Germinal center (tissue), 1 donor: ENCODE data around the gene CKAP2L.

Source experiments
- DNase-seq: peaks from one replicate; pipeline ENCODE4 v3.0.0; 2012; ENCODE audit warnings: mixed read lengths, low spot score

CKAP2L gene

GRCh38 chr2:112760149-112760548 lies 4.3 kb downstream of the CKAP2L start:
- DNase-seq, result no peak

- DNase-seq, result no peak
Measured at GRCh38 chr2:112758711-112759110, 5.7 kb downstream of the CKAP2L start.

GRCh38 chr2:112757265-112757664 lies 7.1 kb downstream of the CKAP2L start:
- DNase-seq, result no peak

- DNase-seq, result no peak
Measured at GRCh38 chr2:112756207-112756606, 8.2 kb downstream of the CKAP2L start.

- no peak for DNase-seq
Measured at GRCh38 chr2:112755444-112755843, 9.0 kb downstream of the CKAP2L start.

GRCh38 chr2:112754564-112754963 lies 9.8 kb downstream of the CKAP2L start:
- DNase-seq, result no peak

- no peak for DNase-seq
Measured at GRCh38 chr2:112752667-112753066, 11.7 kb downstream of the CKAP2L start.

GRCh38 chr2:112751451-112752197 lies 12.8 kb downstream of the CKAP2L start:
- DNase-seq, result no peak

GRCh38 chr2:112750560-112750843 lies 13.9 kb downstream of the CKAP2L start:
- DNase-seq, result no peak

- peak; percentile 78 for DNase-seq
Measured at GRCh38 chr2:112749755-112750559, 14.5 kb downstream of the CKAP2L start.

GRCh38 chr2:112740527-112740926 lies 23.9 kb downstream of the CKAP2L start:
- no peak for DNase-seq

GRCh38 chr2:112737542-112738232 lies 26.7 kb downstream of the CKAP2L start:
- no peak for DNase-seq

- DNase-seq, result no peak
Measured at GRCh38 chr2:112733871-112734270, 30.5 kb downstream of the CKAP2L start.

GRCh38 chr2:112733456-112733855 lies 31.0 kb downstream of the CKAP2L start:
- DNase-seq, result no peak

- no peak for DNase-seq
Measured at GRCh38 chr2:112731479-112731878, 32.9 kb downstream of the CKAP2L start.

- no peak for DNase-seq
Measured at GRCh38 chr2:112730791-112731190, 33.6 kb downstream of the CKAP2L start.

- DNase-seq, result no peak
Measured at GRCh38 chr2:112730216-112730615, 34.2 kb downstream of the CKAP2L start.

GRCh38 chr2:112728378-112729175 lies 35.8 kb downstream of the CKAP2L start:
- no peak for DNase-seq

GRCh38 chr2:112728029-112728362 lies 36.4 kb downstream of the CKAP2L start:
- DNase-seq, result no peak

GRCh38 chr2:112727276-112728028 lies 37.0 kb downstream of the CKAP2L start:
- DNase-seq, result no peak

- DNase-seq, result peak; percentile 94
Measured at GRCh38 chr2:112726487-112727190, 37.8 kb downstream of the CKAP2L start.
